IMR-90 (cell line): ENCODE measurements around the gene OBI1. TPM values are rescaled to one million over a fixed set of nuclear protein-coding genes. Genes with fewer than 3 reads are reported as not detected.
A peak's percentile ranks its signal among the peaks of the same experiment; 100 is the strongest.

Experiments
- ATAC-seq: fragments of 200-7000 bp; cut with Tn5 transposase; 2 replicates; pipeline ENCODE4 v1.9.1; 2020; ENCODE audit warnings: low read depth, mild to moderate bottlenecking, moderate library complexity
- BruUV-seq: library from RNA; stranded (reverse); fragments of 400-500 nt; replicated peaks from 2 replicates; lab custom pipeline; 2021; lab: Mats Ljungman, UMichigan
- CTCF ChIA-PET: fragments of 300-600 bp; formaldehyde crosslinking; extraction: SDS; loops from one replicate; lab custom pipeline; 2021; ENCODE audit warnings: antibody characterized with exemption; lab: Yijun Ruan, JAX
- POLR2A ChIA-PET: fragments of 300-600 bp; sonication (Branson Sonifier 250); formaldehyde crosslinking; loops from one replicate; lab custom pipeline; 2022; ENCODE audit warnings: antibody characterized with exemption; ENCODE audit not compliant: unreplicated experiment; lab: Charles Lee
- DNase-seq: peaks from one replicate; pipeline ENCODE4 v3.0.0; 2013
- H2AFZ ChIP-seq: replicated peaks from 2 replicates; pipeline ENCODE3; 2013; ENCODE audit warnings: low read length, mild to moderate bottlenecking; ENCODE audit not compliant: poor library complexity
- H2AK5ac ChIP-seq: 2 replicates; pipeline ENCODE4 v1.6.1; 2013; ENCODE audit warnings: low read depth, low read length, inconsistent platforms
- H2AK9ac ChIP-seq: replicated peaks from 2 replicates; pipeline ENCODE3; 2013; ENCODE audit warnings: mild to moderate bottlenecking, low read depth, low read length, moderate library complexity; ENCODE audit not compliant: poor library complexity
- H2BK120ac ChIP-seq: 2 replicates; pipeline ENCODE4 v1.6.1; 2013; ENCODE audit warnings: low read depth, low read length, inconsistent platforms
- H2BK15ac ChIP-seq: 3 replicates; pipeline ENCODE4 v1.6.1; 2013; ENCODE audit warnings: low read depth, low read length, inconsistent platforms
- H2BK20ac ChIP-seq: 2 replicates; pipeline ENCODE4 v1.6.1; 2013; ENCODE audit warnings: low read depth, mild to moderate bottlenecking, inconsistent platforms, low read length, moderate library complexity
- H2BK5ac ChIP-seq: 2 replicates; pipeline ENCODE4 v1.6.1; 2013; ENCODE audit warnings: mild to moderate bottlenecking, low read depth, low read length, inconsistent platforms; ENCODE audit not compliant: poor library complexity, severe bottlenecking
- H3K14ac ChIP-seq: replicated peaks from 2 replicates; pipeline ENCODE4 v1.6.1; 2013; ENCODE audit warnings: low read depth, low read length, inconsistent platforms
- H3K18ac ChIP-seq: 2 replicates; pipeline ENCODE4 v1.6.1; 2013; ENCODE audit warnings: low read depth, low read length, control low read depth
- H3K23ac ChIP-seq: 2 replicates; pipeline ENCODE4 v1.6.1; 2013; ENCODE audit warnings: low read depth, low read length, inconsistent platforms
- H3K27ac ChIP-seq: 2 replicates; pipeline ENCODE4 v1.5.1; 2013; ENCODE audit warnings: mild to moderate bottlenecking, control low read depth, low read length; ENCODE audit not compliant: insufficient read depth
- H3K27me3 ChIP-seq: 2 replicates; pipeline ENCODE4 v1.6.1; 2013; ENCODE audit warnings: low read length; ENCODE audit not compliant: control insufficient read depth, insufficient read depth
- H3K36me3 ChIP-seq: 2 replicates; pipeline ENCODE4 v1.6.1; 2013; ENCODE audit warnings: low read length, mixed read lengths; ENCODE audit not compliant: control insufficient read depth, insufficient read depth
- H3K4ac ChIP-seq: 2 replicates; pipeline ENCODE4 v1.6.1; 2013; ENCODE audit warnings: low read depth, low read length, inconsistent platforms
- H3K4me1 ChIP-seq: 2 replicates; pipeline ENCODE4 v1.6.1; 2013; ENCODE audit warnings: low read length, mixed read lengths; ENCODE audit not compliant: control insufficient read depth, insufficient read depth
- H3K4me2 ChIP-seq: 2 replicates; pipeline ENCODE4 v1.6.1; 2013; ENCODE audit warnings: low read depth, mild to moderate bottlenecking, control low read depth, low read length, moderate library complexity
- H3K4me3 ChIP-seq: 2 replicates; pipeline ENCODE4 v1.5.1; 2013; ENCODE audit warnings: low read depth, mild to moderate bottlenecking, control low read depth, low read length, moderate library complexity; ENCODE audit not compliant: insufficient read depth
- H3K56ac ChIP-seq: 2 replicates; pipeline ENCODE4 v1.6.1; 2013; ENCODE audit warnings: low read length, inconsistent platforms; ENCODE audit not compliant: insufficient read depth; ENCODE audit errors: extremely low read depth
- H3K79me1 ChIP-seq, 2 experiments: 2 replicates each; pipeline ENCODE4 v1.6.1; 2013; ENCODE audit warnings: low read length in 2 of 2, inconsistent platforms in 1 of 2, low read depth in 1 of 2
- H3K9ac ChIP-seq: 2 replicates; pipeline ENCODE4 v1.6.1; 2013; ENCODE audit warnings: low read depth, low read length, control low read depth
- H3K9me1 ChIP-seq: 2 replicates; pipeline ENCODE4 v1.6.1; 2013; ENCODE audit warnings: low read length, inconsistent platforms; ENCODE audit not compliant: insufficient read depth
- H3K9me3 ChIP-seq: 2 replicates; pipeline ENCODE4 v1.6.1; 2013; ENCODE audit warnings: low read length; ENCODE audit not compliant: control insufficient read depth, insufficient read depth
- H4K20me1 ChIP-seq: 2 replicates; pipeline ENCODE4 v1.6.1; 2013; ENCODE audit warnings: low read length, inconsistent platforms; ENCODE audit not compliant: insufficient read depth
- H4K5ac ChIP-seq: 2 replicates; pipeline ENCODE4 v1.6.1; 2013; ENCODE audit warnings: mild to moderate bottlenecking, low read depth, low read length, control low read depth
- H4K8ac ChIP-seq, 2 experiments: 2 replicates each; pipeline ENCODE4 v1.6.1; 2013; ENCODE audit warnings: low read depth in 2 of 2, low read length in 2 of 2, control low read depth in 1 of 2, inconsistent platforms in 1 of 2
- H4K91ac ChIP-seq: 2 replicates; pipeline ENCODE4 v1.6.1; 2013; ENCODE audit warnings: low read depth, low read length, inconsistent platforms; ENCODE audit not compliant: insufficient read depth
- BHLHE40 ChIP-seq: fragments of 150-350 bp; IDR thresholded peaks from 2 replicates; pipeline ENCODE4 v1.6.1; 2016; ENCODE audit warnings: mild to moderate bottlenecking, low read depth, low read length
- CEBPB ChIP-seq: IDR thresholded peaks from 2 replicates; pipeline ENCODE4 v1.6.1; 2012; ENCODE audit warnings: low read depth, low read length, improper control_type of control experiment
- CHD1 ChIP-seq: IDR thresholded peaks from 2 replicates; pipeline ENCODE4 v1.6.1; 2012; ENCODE audit warnings: low read depth, low read length, improper control_type of control experiment
- MAFK ChIP-seq: IDR thresholded peaks from 2 replicates; pipeline ENCODE4 v1.6.1; 2012; ENCODE audit warnings: low read depth, low read length, improper control_type of control experiment
- MXI1 ChIP-seq: IDR thresholded peaks from 2 replicates; pipeline ENCODE4 v1.6.1; 2012; ENCODE audit warnings: low read depth, mild to moderate bottlenecking, low read length, moderate library complexity, borderline replicate concordance
- NFE2L2 ChIP-seq: fragments of 150-350 bp; IDR thresholded peaks from 2 replicates; pipeline ENCODE4 v1.6.1; 2016; ENCODE audit warnings: low read depth, mild to moderate bottlenecking, low read length
- RCOR1 ChIP-seq: IDR thresholded peaks from 2 replicates; pipeline ENCODE4 v1.6.1; 2012; ENCODE audit warnings: mild to moderate bottlenecking, low read length, improper control_type of control experiment; ENCODE audit not compliant: insufficient replicate concordance
- RFX5 ChIP-seq: IDR thresholded peaks from 2 replicates; pipeline ENCODE4 v1.8.0; 2012; ENCODE audit warnings: low read depth, mild to moderate bottlenecking, low read length, moderate library complexity
- SMC3 ChIP-seq: fragments of 150-350 bp; IDR thresholded peaks from 2 replicates; pipeline ENCODE4 v1.6.1; 2016; ENCODE audit warnings: low read depth, mild to moderate bottlenecking, antibody characterized with exemption, low read length, moderate library complexity
- WGBS, 2 experiments: methylation state at CpG; one replicate each; pipeline versions ENCODE4 v1.1.5 to v1.1.7; 2013; ENCODE audit warnings: missing lambda C conversion rate in 2 of 2; ENCODE audit not compliant: insufficient read length in 1 of 2; ENCODE audit errors: extremely low coverage in 2 of 2; 5-methylcytosine and 5-hydroxymethylcytosine counted together
- dilution Hi-C: fragments of 300-500 bp; cut with HindIII; formaldehyde crosslinking; loops from one replicate; pipeline ENCODE4 v1.14.3; 2018; ENCODE audit warnings: low sequenced_read_pairs; ENCODE audit not compliant: unreplicated experiment
- in situ Hi-C: fragments of 300-500 bp; cut with MboI; formaldehyde crosslinking; loops from 3 replicates; pipeline ENCODE4 v1.14.3; 2019; ENCODE audit warnings: low sequenced_read_pairs, inconsistent platforms, mixed read lengths
- intact Hi-C: fragments of 100-400 bp; cut with micrococcal nuclease; formaldehyde crosslinking; loops from 2 replicates; pipeline ENCODE4 v1.10.0; 2022
- polyA plus RNA-seq, 3 experiments: library from polyadenylated mRNA; depleted of rRNA; stranded (reverse); fragments of >200 nt; gene quantifications; 2 replicates each; pipeline ENCODE4 v1.2.3, GENCODE V29; 2012; ENCODE audit warnings: low replicate concordance in 1 of 3
- total RNA-seq: library from RNA; depleted of rRNA; stranded (reverse); fragments of >200 nt; gene quantifications from 2 replicates; pipeline ENCODE4 v1.2.3, GENCODE V29; 2012
- TF ChIP-seq, protein P1 (sequence below): fragments of 150-350 bp; IDR thresholded peaks from 2 replicates; pipeline ENCODE4 v1.6.1; 2016; ENCODE audit warnings: low read depth, mild to moderate bottlenecking, low read length, moderate library complexity, borderline replicate concordance
- TF ChIP-seq, protein P2 (sequence below): conservative IDR thresholded peaks from 2 replicates; pipeline ENCODE4 v1.5.1; 2012; ENCODE audit warnings: mild to moderate bottlenecking, low read depth, low read length, improper control_type of control experiment
- TF ChIP-seq, protein P3 (sequence below): fragments of 150-350 bp; IDR thresholded peaks from 2 replicates; pipeline ENCODE4 v1.6.1; 2017; ENCODE audit warnings: mild to moderate bottlenecking, antibody characterized with exemption, low read length, low read depth

Gene OBI1
- total and polyA plus RNA-seq, 2 of the 4 experiments (the other 2 are of a cell fraction): 4.4 to 11.8 TPM

DNA sequence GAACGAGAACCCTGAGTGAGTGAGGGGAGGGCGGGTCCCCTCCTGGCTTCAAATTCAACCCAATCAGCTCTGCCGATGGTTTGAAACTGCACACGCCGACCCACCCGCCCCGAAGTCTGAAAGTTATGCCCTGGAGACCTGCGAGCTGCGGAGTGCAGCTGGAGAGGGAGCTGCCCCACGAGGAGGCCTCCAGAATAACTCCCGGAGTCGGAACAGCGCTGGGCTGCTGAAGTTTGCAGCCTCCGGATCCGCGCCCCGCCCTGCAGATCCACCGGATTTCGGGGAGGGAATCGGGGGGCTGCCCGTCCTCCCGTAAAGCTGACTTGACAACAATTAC lies 62.6 kb downstream of the OBI1 start (continued):
- TF ChIP-seq, protein P1, sequence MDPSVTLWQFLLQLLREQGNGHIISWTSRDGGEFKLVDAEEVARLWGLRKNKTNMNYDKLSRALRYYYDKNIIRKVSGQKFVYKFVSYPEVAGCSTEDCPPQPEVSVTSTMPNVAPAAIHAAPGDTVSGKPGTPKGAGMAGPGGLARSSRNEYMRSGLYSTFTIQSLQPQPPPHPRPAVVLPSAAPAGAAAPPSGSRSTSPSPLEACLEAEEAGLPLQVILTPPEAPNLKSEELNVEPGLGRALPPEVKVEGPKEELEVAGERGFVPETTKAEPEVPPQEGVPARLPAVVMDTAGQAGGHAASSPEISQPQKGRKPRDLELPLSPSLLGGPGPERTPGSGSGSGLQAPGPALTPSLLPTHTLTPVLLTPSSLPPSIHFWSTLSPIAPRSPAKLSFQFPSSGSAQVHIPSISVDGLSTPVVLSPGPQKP: no peak
- no peak for TF ChIP-seq BHLHE40
- no peak for TF ChIP-seq CEBPB

DNA sequence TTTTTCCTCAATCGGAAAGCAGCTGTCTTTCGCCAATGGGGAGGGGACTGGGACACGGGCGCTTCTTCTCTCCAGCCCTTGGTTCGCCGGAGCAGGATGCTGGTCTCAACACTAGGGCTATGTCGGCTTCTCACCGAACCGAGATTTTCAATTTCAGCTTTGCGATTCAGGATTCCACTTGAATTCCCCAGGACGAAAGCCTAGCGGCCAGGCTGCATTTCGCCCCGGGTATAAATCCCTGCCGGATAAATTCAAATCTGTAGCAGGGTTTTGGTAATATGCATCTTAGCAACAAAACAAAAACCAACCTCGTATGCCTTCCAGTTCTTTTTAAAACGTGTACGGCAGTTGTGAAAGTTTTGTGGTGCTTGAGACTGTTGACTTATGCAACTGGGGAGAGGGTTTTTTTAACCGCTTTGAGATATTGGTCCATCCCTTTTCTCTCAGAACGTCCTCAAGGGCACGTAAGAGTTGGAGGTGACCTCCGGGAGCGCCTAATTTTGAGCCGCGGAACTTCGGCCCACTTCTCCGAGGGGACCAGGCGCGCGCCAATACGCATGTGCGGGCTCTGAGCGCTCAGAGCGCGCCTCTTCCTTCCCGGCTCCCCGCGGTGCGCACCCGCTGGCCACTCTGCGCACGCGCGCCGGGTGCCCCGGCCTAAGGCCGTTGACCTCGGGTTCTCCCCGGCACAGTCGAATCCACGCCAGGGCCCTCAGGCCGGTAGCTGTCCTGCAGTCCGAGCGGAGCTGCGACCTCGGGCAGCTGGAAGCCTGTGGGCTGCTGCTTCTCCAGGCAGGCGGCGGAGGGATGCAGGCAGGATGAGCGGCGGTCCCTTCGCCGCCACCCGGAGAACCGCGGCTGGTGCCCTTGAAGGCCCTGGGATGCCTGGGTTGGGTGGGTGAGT lies 63.2 kb downstream of the OBI1 start:
- Histone ChIP-seq H3K23ac (no peak overlapping the region), H3K4me3 (peak overlapping the region; percentile 19; the same call in 1 of the 2 replicates)
- dilution Hi-C loops: no loop called here
- no peak for TF ChIP-seq SMC3
- TF ChIP-seq MAFK: no peak
- TF ChIP-seq, protein P2, sequence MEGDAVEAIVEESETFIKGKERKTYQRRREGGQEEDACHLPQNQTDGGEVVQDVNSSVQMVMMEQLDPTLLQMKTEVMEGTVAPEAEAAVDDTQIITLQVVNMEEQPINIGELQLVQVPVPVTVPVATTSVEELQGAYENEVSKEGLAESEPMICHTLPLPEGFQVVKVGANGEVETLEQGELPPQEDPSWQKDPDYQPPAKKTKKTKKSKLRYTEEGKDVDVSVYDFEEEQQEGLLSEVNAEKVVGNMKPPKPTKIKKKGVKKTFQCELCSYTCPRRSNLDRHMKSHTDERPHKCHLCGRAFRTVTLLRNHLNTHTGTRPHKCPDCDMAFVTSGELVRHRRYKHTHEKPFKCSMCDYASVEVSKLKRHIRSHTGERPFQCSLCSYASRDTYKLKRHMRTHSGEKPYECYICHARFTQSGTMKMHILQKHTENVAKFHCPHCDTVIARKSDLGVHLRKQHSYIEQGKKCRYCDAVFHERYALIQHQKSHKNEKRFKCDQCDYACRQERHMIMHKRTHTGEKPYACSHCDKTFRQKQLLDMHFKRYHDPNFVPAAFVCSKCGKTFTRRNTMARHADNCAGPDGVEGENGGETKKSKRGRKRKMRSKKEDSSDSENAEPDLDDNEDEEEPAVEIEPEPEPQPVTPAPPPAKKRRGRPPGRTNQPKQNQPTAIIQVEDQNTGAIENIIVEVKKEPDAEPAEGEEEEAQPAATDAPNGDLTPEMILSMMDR: no peak
- TF ChIP-seq, protein P3, sequence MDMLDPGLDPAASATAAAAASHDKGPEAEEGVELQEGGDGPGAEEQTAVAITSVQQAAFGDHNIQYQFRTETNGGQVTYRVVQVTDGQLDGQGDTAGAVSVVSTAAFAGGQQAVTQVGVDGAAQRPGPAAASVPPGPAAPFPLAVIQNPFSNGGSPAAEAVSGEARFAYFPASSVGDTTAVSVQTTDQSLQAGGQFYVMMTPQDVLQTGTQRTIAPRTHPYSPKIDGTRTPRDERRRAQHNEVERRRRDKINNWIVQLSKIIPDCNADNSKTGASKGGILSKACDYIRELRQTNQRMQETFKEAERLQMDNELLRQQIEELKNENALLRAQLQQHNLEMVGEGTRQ: no peak
- no peak for TF ChIP-seq NFE2L2
- no peak for TF ChIP-seq CHD1
- TF ChIP-seq MXI1: no peak
- TF ChIP-seq RCOR1: no peak
- no peak for TF ChIP-seq RFX5
- no peak for TF ChIP-seq CEBPB

More for the DNA sequence above, 63.2 kb downstream of the OBI1 start:
- H4K5ac ChIP-seq: no peak overlapping the region
- H3K4me2 ChIP-seq: peak overlapping the region; percentile 63; the same call in 1 of the 2 replicates
- ChIA-PET CTCF (interaction anchor here (1.3 kb wide), 1 partner anchor 11 kb away, joined by 3 read pairs; no protein-coding TSS in a partner anchor), POLR2A (no interaction called here)
- H2BK20ac ChIP-seq: no peak overlapping the region
- H2AK9ac ChIP-seq: no peak overlapping the region
- no peaks in the 10 kb centered on the region for H3K79me1 ChIP-seq
- H4K8ac ChIP-seq: no peak overlapping the region
- no peak overlapping the region for H3K56ac ChIP-seq
- H3K9ac ChIP-seq: no peak overlapping the region
- peak overlapping the region; percentile 83 for H2AFZ ChIP-seq
- peak; percentile 62 for ATAC-seq
- peaks cover 6% of the 10 kb centered on the region; the same call in 1 of the 2 replicates for H3K9me3 ChIP-seq
- in situ Hi-C loops (loop anchor here (25.0 kb wide), 1 partner anchor 458 kb away; no protein-coding TSS in a partner anchor), intact Hi-C loops (no loop called here)
- H3K27ac ChIP-seq: no peak overlapping the region
- H2BK120ac ChIP-seq: no peak overlapping the region
- no peak overlapping the region for H2AK5ac ChIP-seq
- H3K27me3 ChIP-seq: peaks cover 76% of the 10 kb centered on the region
- no peak overlapping the region for H2BK5ac ChIP-seq
- H4K20me1 ChIP-seq: peaks cover 3% of the 10 kb centered on the region; the same call in 1 of the 2 replicates
- no peak for DNase-seq
- H3K4ac ChIP-seq: no peak overlapping the region
- H3K9me1 ChIP-seq: no peaks in the 10 kb centered on the region
- H3K36me3 ChIP-seq: no peaks in the 10 kb centered on the region
- H3K4me1 ChIP-seq: no peaks in the 10 kb centered on the region
- no peak overlapping the region for H2BK15ac ChIP-seq
- no TSS peak for BruUV-seq
- 4% methylated on average over 32 of the region's 65 CpGs; no CpG with 5 or more reads in 1 of the 2 experiments for WGBS, 2 experiments
- no peak overlapping the region for H3K14ac ChIP-seq
- no peak overlapping the region for H3K18ac ChIP-seq
- H4K91ac ChIP-seq: no peak overlapping the region
